ENCODE data around the gene GIMAP8. TPM values are rescaled to one million over a fixed set of nuclear protein-coding genes. Genes with fewer than 3 reads are reported as not detected.
A peak's percentile ranks its signal among the peaks of the same experiment; 100 is the strongest.

Gene GIMAP8
- total and polyA plus RNA-seq, 2 experiments from 2014 or later, result 0.06 TPM; not detected in 1

GRCh38 chr7:150417863-150418262 is 32.6 kb upstream of the GIMAP8 start:
- H3K27ac Mint-ChIP-seq, result no peak overlapping the region
- H3K9me3 Mint-ChIP-seq, result no peaks in the 10 kb centered on the region; the same call in 2 of the 3 replicates

GRCh38 chr7:150420242-150420641 is 30.2 kb upstream of the GIMAP8 start:
- no peaks in the 10 kb centered on the region for H3K27me3 ChIP-seq (ENCODE audit: insufficient read depth)
- Mint-ChIP-seq H3K36me3 (ENCODE audit: low read depth) (no peaks in the 10 kb centered on the region), H3K27me3 (ENCODE audit: insufficient read depth, low read depth, poor library complexity) (peaks cover 4% of the 10 kb centered on the region), H3K4me3 (no peak overlapping the region), H3K27ac (no peak overlapping the region), H3K9me3 (no peaks in the 10 kb centered on the region), H3K4me1 (peaks cover 15% of the 10 kb centered on the region)
- H3K4me2 ChIP-seq, result no peak overlapping the region
- DNase-seq (ENCODE audit: low spot score) (no peak), ATAC-seq (no peak; the same call in 2 of the 3 replicates)
- H3K79me2 ChIP-seq (replicated peaks; ENCODE audit: insufficient read depth), result no peaks in the 10 kb centered on the region
- peak overlapping the region; percentile 30; the same call in 1 of the 2 replicates for H2AFZ ChIP-seq
- 0 out of 2 replicates have a peak, but pooled peaks cover 4% of the 10 kb centered on the region for H3F3A ChIP-seq (replicated peaks; ENCODE audit: low read depth)
- H3K9me2 ChIP-seq (ENCODE audit: insufficient read depth), result 0 out of 2 replicates have a peak, but pooled peaks cover 4% of the 10 kb centered on the region
- H3K27ac ChIP-seq (ENCODE audit: low read depth), result no peak overlapping the region
- no peak overlapping the region for H3K4me3 ChIP-seq
- no peaks in the 10 kb centered on the region for H3K36me3 ChIP-seq (ENCODE audit: insufficient read depth)
- H3K4me1 ChIP-seq (ENCODE audit: insufficient read depth), result peaks cover 9% of the 10 kb centered on the region
- no peaks in the 10 kb centered on the region for H4K20me1 ChIP-seq (replicated peaks; ENCODE audit: insufficient read depth)
- TF ChIP-seq ETS1 (IDR thresholded peaks at IDR 0.05) (no peak), ZNF114 (CRISPR knock-in tag; IDR thresholded peaks at IDR 0.05) (no peak), ZNF462 (CRISPR knock-in tag; IDR thresholded peaks at IDR 0.05) (no peak), REST (IDR thresholded peaks at IDR 0.05; ENCODE audit: unreplicated experiment) (no peak)

More at GRCh38 chr7:150417863-150418262, 32.6 kb upstream of the GIMAP8 start:
- Histone ChIP-seq H3K9me2 (ENCODE audit: insufficient read depth) (no peaks in the 10 kb centered on the region), H2AFZ (no peak overlapping the region), H3K79me2 (replicated peaks; ENCODE audit: insufficient read depth) (no peaks in the 10 kb centered on the region), H3K4me2 (no peak overlapping the region), H3F3A (replicated peaks; ENCODE audit: low read depth) (0 out of 2 replicates have a peak, but pooled peaks cover 4% of the 10 kb centered on the region), H3K27ac (ENCODE audit: low read depth) (no peak overlapping the region), H3K4me3 (no peak overlapping the region), H3K4me1 (ENCODE audit: insufficient read depth) (peaks cover 9% of the 10 kb centered on the region), H3K36me3 (ENCODE audit: insufficient read depth) (no peaks in the 10 kb centered on the region), H4K20me1 (replicated peaks; ENCODE audit: insufficient read depth) (no peaks in the 10 kb centered on the region), H3K27me3 (ENCODE audit: insufficient read depth) (no peaks in the 10 kb centered on the region)
- peaks cover 6% of the 10 kb centered on the region for H3K27me3 Mint-ChIP-seq (ENCODE audit: insufficient read depth, low read depth, poor library complexity)
- H3K4me3 Mint-ChIP-seq, result no peak overlapping the region
- DNase-seq (ENCODE audit: low spot score), result no peak
- H3K4me1 Mint-ChIP-seq, result peaks cover 15% of the 10 kb centered on the region
- H3K36me3 Mint-ChIP-seq (ENCODE audit: low read depth), result peaks cover 7% of the 10 kb centered on the region
- ATAC-seq, result no peak
- TF ChIP-seq JUNB (IDR thresholded peaks at IDR 0.05; ENCODE audit: unreplicated experiment) (no peak), CTCF (conservative IDR thresholded peaks at IDR 0.05; ENCODE audit: low read depth in 2 of 2) (peak; percentile 47 to 56)

Measured in GM23338 (cell line).